GM21786 (cell line): Measurements from ENCODE around the gene PDE6C.
"Not testable (repeated sequence)": the region's sequence is repeated elsewhere in the genome, so short reads cannot be mapped to it uniquely, and the experiment has no call there.

Experiments used
- ATAC-seq: cut with Tn5 transposase; IDR thresholded peaks from one replicate; pipeline ENCODE4 v1.9.1; 2021; ENCODE audit not compliant: unreplicated experiment

Gene PDE6C

GRCh38 chr10:93629647-93630305 is 17.4 kb downstream of the PDE6C start:
- no peak for ATAC-seq

DNA sequence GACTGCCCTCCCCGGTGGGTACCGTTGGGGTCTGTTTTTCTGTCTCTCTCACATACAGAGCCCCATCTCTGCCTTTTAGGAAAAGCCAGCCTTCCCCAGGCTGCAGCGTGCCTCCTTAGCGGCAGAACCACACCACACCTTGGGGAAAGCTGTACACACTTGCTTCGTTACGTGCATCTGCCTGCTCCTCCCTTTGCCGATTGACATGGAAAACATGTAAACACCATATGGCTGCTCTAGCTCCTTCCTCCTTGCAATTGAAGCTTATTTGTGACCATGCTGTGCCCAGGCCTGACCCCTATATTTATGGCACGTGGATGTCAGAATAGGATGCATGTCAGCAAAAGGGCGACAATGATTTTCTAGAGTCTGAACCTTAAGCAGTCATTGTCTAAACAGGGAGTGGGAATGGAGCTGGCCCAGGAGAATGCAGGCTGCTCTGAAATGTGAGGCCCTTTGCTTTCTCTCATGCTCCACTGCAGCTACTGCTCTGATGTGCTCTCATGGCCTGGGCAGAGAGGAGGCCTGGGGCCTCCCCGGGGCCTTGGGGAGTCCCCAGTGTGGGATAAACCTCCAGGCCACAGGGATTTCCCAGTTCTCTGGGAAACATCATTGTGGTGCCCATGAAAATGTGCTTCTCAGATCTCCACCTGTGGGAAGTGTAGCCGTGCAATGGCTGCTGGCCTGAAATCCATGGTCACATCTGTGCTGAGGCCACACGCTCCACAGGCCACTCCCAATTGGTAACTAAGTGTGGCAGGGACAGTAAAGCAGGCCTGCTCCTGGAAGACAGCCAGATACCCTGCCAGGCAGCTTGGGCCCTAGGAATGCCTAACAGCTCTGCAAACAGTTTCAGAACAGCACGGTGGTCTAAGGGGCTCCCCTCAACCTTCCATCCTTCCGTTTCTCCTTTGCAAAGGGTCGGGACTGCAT is 18.6 kb downstream of the PDE6C start:
- no peak for ATAC-seq

DNA sequence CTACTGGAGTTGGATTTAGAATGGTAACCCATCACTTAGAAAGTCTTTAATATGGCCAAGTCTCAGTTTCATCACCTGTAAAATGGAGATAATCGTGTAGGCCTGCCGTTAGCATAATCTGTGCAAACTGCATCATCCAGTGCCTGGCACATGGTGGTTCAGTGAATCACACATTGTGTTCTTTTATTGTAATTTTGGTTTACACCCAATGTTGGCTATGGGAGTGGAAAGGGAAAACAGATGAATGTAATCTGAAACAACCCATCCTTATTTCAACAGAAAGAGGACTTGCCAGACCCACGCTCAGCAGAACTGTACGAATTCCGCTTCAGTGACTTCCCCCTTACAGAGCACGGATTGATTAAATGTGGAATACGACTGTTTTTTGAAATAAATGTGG is 27.5 kb downstream of the PDE6C start:
- no peak for ATAC-seq

DNA sequence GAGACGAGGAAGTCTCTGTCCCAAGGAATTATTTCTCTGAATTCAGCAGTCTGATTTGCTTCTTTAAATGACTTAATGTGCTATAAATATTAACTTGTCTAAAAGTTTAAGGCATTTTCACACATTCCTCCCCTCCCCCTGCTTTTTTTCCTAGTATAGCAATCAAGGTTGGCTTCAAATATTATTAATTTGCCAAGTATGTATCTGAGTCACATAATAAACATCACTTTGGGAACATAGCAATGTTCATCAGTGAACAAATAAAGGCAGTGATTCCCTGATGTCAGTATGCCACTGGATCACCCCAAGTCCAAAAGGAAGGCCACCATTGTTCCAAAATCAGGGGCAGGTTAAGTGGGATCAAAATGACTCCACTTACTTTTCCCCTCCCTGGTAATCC is 40.5 kb downstream of the PDE6C start:
- ATAC-seq: no peak

DNA sequence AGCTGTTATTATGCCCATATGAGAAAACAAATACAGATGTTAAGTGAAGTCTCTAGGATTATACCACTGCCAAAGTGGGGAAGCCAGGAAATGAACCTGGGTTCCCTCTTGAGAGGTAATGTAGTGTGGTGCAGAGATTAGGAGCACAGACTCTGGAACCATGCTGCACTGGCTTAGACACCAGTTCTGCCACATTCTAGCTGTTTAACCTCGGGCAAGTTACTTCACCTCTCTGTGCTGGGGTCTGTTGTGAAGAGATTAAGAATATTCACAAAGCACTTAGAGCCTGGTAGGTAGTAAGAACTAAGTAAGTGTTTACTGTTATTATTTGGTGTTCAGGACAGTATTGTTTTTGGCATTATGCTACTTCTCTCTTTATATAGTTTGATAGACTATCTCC is 41.9 kb downstream of the PDE6C start:
- ATAC-seq: no peak

DNA sequence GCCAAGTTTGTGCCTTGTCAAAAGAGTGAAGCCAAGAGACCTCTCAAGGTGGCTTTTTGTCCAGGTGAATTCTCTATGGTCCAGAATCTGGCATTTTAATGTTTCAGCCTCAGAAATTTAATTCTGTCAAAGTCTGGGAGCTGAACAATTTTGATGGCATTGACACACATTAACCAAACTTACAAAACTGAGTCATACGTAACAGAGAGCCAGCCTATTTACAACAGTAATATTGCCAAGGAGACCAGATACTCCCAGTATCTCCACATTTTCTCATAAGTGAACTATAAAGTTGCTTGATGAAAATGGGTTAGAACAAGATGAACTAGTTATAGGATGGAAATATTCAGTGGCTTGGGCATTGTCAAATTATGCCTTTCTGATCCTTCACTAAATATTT is 43.8 kb downstream of the PDE6C start:
- no peak for ATAC-seq

GRCh38 chr10:93657757-93658156 is 45.4 kb downstream of the PDE6C start:
- no peak for ATAC-seq

- ATAC-seq: no peak
Measured at GRCh38 chr10:93666030-93666429, 53.7 kb downstream of the PDE6C start.

DNA sequence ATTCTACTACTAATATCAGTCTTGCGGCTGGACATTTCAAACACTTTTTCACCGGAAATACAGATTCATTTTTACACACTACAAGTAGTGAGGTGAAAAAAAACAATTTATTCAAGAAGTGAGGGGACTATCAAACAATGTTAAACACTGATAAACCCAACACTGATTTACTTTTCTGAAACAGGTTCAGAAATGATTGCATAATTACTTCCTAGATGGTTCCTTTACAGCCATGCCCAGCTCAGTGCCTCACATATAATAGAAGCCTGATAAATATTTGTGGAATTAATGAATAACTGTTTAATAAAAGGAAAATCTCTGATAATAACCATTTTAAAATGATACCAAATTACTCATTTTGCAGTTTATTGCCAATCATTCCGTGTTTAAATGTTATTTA is 55.5 kb downstream of the PDE6C start:
- ATAC-seq: no peak

DNA sequence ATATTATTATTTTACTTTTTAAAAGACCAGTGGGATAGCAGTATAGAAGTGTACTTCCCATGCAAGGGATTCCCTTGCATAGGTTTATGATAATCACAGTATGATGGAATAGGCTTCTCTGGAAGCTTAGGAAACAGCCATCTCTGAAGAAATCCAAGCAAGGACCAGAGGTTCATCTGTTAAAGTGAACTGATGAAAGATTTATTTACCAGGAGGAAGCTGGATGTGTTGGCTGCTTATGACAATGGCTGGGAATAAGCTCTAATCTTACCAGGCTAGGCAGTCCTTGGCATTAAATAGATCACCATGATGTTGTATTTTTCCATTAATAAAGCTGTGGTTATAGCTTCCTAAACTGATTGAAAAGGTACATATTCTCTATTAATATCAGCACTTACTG is 58.0 kb downstream of the PDE6C start:
- ATAC-seq: no peak

- ATAC-seq: no peak
Measured at GRCh38 chr10:93671042-93671441, 58.7 kb downstream of the PDE6C start.

- ATAC-seq: no peak
Measured at GRCh38 chr10:93672022-93672678, 59.8 kb downstream of the PDE6C start.

GRCh38 chr10:93672890-93673289 is 60.6 kb downstream of the PDE6C start:
- ATAC-seq: no peak

DNA sequence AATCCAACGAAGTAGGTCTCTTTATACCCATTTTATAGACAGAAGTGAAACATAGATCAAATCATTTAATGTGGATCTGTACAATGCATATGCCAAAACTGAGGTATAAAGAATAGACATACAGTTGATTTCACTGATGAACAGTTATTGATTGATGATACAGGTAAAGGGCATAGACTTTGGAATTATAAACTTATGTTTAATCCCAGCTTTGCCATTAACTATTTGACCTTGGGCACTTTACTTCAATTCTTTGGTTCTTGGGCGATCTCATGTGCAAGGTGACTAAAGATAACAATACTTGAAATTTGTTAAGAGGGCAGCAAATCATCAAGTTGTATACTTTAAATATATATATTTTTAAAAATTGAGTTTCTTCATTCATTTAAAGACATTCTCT is 61.5 kb downstream of the PDE6C start:
- no peak for ATAC-seq

GRCh38 chr10:93678386-93678785 is 66.0 kb downstream of the PDE6C start:
- ATAC-seq: no peak

GRCh38 chr10:93678805-93679587 is 66.7 kb downstream of the PDE6C start:
- no peak for ATAC-seq

- no peak for ATAC-seq
Measured at GRCh38 chr10:93680412-93681047, 68.2 kb downstream of the PDE6C start.

DNA sequence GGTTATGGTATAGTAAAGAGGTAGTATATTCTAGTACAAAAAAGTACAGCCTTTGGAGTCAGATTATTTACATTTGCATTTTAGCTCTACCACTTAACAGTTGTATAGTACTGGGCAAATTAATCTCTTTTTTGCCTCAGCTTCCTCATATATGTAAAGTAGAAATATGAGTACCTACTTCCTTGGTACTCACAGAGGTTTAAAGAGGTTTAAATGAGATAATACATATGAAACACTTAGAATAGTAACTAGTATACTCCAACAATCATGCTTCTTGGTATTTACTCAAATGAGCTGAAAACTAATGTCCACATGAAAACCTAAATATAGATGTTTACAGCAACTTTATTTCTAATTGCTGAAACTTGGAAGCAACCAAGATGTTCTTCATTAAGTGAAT is 75.4 kb downstream of the PDE6C start:
- ATAC-seq: no peak

DNA sequence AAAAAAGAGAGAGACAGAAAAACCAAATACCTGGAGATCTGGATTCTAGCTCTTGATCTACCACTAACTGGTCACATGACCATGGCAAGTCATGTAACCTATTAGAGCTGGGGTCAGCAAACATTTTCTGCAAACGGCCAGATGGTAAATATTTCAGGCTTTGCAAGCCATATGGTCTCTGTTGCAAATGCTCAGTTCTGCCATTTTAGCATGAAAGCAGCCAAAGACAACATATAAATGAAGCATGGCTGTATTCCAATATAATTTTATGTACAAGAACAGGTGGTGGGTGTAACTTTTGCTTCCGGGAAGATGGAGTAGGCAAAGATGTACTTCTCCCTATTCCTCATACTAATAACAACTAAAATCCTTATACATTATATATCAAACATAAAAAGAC is 83.4 kb downstream of the PDE6C start:
- no peak for ATAC-seq

DNA sequence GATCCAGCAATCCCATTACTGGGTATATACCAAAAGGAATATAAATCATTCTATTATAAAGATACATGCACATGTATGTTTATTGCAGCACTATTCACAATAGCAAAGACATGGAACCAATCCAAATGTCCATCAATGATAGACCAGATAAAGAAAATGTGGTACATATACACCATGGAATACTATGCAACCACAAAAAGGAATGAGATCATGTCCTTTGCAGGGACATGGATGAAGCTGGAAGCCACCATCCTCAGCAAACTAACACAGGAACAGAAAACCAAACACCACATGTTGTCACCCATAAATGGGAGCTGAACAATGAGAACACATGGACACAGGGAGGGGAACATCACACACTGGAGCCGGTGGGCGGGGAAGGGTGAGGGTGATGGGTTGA is 84.2 kb downstream of the PDE6C start:
- ATAC-seq: not testable (repeated sequence)

GRCh38 chr10:93697207-93697606 is 84.9 kb downstream of the PDE6C start:
- ATAC-seq: no peak
